ENCODE results near the gene CMSS1.

Gene CMSS1

DNA sequence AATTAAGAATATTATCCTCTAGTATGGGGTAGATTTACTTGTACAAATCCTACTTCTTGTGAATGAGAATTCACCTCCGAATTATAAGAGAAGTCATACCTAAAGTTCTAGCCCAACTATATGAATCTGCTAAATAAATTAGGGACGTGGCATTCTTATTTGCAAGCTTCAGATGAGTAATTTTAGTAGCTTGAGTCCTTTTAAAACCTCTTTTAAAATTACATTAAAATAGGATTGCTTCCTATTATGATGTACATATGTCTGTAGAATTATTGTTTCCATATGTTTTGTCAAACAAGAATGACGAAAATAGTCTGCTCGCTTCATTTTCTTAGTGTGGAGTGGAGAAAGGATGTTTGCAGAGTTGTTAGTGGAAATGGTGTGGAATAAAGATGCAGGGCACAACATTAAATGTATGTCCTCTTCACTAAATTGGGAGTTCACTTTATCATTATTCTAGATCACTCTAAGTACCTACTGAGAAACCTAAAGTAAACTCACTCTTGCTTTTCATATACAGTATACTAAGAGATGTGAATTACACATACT is 59.4 kb downstream of the CMSS1 start:
- ChIA-PET CTCF (interaction anchor here (1.4 kb wide), 1 partner anchor 36 kb away, joined by 3 read pairs; no protein-coding TSS in a partner anchor), POLR2A (no interaction called here)
- Histone ChIP-seq H3K27ac (ENCODE audit: insufficient read depth in 1 of 2, low read depth in 1 of 2, low read length in 2 of 2, poor library complexity in 1 of 2, severe bottlenecking in 2 of 2) (no peak overlapping the region), H3K36me3 (ENCODE audit: control insufficient read depth in 4 of 4, insufficient read depth in 4 of 4, low read length in 3 of 4) (no peaks in the 10 kb centered on the region), H3K27me3 (replicated peaks in 2 of 5; ENCODE audit: control insufficient read depth in 4 of 5, insufficient read depth in 5 of 5, low read length in 4 of 5) (no peaks in the 10 kb centered on the region), H3K4me1 (ENCODE audit: control extremely low read depth in 1 of 4, control insufficient read depth in 4 of 4, insufficient read depth in 4 of 4, low read length in 3 of 4) (peaks cover 3 to 31% (median 11%) of the 10 kb centered on the region in 4 experiments), H3K9me3 (ENCODE audit: control extremely low read depth in 1 of 5, control insufficient read depth in 4 of 5, insufficient read depth in 2 of 5, low read depth in 1 of 5, low read length in 4 of 5) (no peaks in the 10 kb centered on the region), H3K4me3 (ENCODE audit: control insufficient read depth in 1 of 7, extremely low read depth in 1 of 7, insufficient read depth in 4 of 7, low read depth in 2 of 7, low read length in 6 of 7) (peak overlapping the region in 2 of 7 experiments; percentile 77 to 92)
- WGBS (ENCODE audit: insufficient coverage), result 100% methylated on average over 2 of the region's 4 CpGs
- DNase-seq, result no peak

DNA sequence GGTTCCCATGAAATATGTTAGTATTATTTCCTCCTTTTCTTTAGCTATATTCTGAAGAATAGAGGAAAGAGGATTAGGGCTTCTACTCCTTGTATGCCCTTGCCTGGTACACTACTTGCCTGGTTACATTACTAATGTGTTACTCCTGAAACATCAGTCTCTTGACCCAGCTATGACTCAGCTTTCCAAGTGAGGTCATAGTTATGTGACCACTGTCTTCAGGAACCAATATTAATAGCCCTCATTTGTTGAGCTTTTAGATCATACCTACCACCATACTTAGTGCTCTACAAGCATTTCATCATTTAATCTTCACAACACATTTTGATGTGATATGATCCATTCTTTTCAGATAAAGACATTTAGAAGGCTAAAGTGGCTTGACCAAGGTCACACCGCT is 60.3 kb downstream of the CMSS1 start:
- Histone ChIP-seq H3K4me1 (ENCODE audit: control extremely low read depth in 1 of 4, control insufficient read depth in 4 of 4, insufficient read depth in 4 of 4, low read length in 3 of 4) (peaks cover 3 to 26% (median 11%) of the 10 kb centered on the region in 4 experiments), H3K27ac (ENCODE audit: insufficient read depth in 1 of 2, low read depth in 1 of 2, low read length in 2 of 2, poor library complexity in 1 of 2, severe bottlenecking in 2 of 2) (no peak overlapping the region), H3K4me3 (ENCODE audit: control insufficient read depth in 1 of 7, extremely low read depth in 1 of 7, insufficient read depth in 4 of 7, low read depth in 2 of 7, low read length in 6 of 7) (no peak overlapping the region), H3K27me3 (replicated peaks in 2 of 5; ENCODE audit: control insufficient read depth in 4 of 5, insufficient read depth in 5 of 5, low read length in 4 of 5) (no peaks in the 10 kb centered on the region), H3K36me3 (ENCODE audit: control insufficient read depth in 4 of 4, insufficient read depth in 4 of 4, low read length in 3 of 4) (no peaks in the 10 kb centered on the region), H3K9me3 (ENCODE audit: control extremely low read depth in 1 of 5, control insufficient read depth in 4 of 5, insufficient read depth in 2 of 5, low read depth in 1 of 5, low read length in 4 of 5) (no peaks in the 10 kb centered on the region)
- ChIA-PET CTCF (interaction anchor here (1.4 to 1.5 kb wide), 2 partner anchors 37 to 376 kb away, joined by 3 to 5 read pairs; no protein-coding TSS in a partner anchor), POLR2A (no interaction called here)
- DNase-seq, result no peak
- WGBS (ENCODE audit: insufficient coverage), result no CpG with 5 or more reads among the region's 1 CpG

DNA sequence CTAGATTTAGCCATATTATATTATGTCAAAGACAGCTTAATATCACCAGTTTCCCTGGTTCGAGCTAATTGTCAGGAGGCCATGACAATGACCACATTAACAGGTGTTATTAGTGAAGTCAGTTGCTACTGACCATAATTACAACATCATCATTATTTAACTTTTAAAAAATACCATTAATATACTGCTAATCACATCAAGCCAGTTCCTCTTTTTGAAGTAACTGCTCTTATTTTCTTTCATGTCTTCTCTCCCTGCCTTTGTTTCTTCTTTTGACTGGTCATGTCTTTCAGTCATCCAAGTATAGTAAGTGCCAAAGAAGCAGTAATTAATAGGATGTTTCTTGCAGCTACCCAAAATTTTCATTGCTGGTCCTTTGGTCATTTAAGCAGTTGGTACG is 61.6 kb downstream of the CMSS1 start:
- POLR2A ChIA-PET, result interaction anchor here (0.7 kb wide), 1 partner anchor 1126 kb away, joined by 3 read pairs; no protein-coding TSS in a partner anchor
- WGBS (ENCODE audit: insufficient coverage), result no CpG with 5 or more reads among the region's 2 CpGs

DNA sequence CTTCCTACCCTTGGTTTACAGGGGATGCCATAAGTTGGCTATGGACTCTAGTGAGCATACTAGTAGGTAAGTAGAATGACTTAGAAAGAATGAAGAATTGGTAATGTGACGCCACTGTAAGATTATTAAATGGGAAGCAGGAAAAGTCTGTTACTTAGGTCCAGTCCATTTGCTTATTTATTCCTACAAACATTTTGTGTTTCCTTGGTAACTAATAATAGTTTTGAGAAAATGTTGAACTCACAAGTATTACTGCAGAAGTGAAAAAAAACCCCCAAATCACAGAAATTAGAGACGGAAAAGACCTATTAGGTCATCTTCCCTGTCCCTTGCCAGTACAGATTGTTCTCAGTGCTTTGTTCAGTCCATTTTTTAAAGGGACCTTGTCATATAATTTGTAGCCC is 63.5 kb downstream of the CMSS1 start:
- H3K27ac ChIP-seq (ENCODE audit: insufficient read depth in 1 of 2, low read depth in 1 of 2, low read length in 2 of 2, poor library complexity in 1 of 2, severe bottlenecking in 2 of 2), result no peak overlapping the region
- H3K36me3 ChIP-seq (ENCODE audit: control insufficient read depth in 4 of 4, insufficient read depth in 4 of 4, low read length in 3 of 4), result no peaks in the 10 kb centered on the region
- H3K27me3 ChIP-seq (replicated peaks in 2 of 5; ENCODE audit: control insufficient read depth in 4 of 5, insufficient read depth in 5 of 5, low read length in 4 of 5), result no peaks in the 10 kb centered on the region
- WGBS (ENCODE audit: insufficient coverage), result 100% methylated on average over 1 of the region's 2 CpGs
- H3K4me3 ChIP-seq (ENCODE audit: control insufficient read depth in 1 of 7, extremely low read depth in 1 of 7, insufficient read depth in 4 of 7, low read depth in 2 of 7, low read length in 6 of 7), result no peak overlapping the region
- DNase-seq, result no peak
- peaks cover 0 to 18% (median 8%) of the 10 kb centered on the region in 4 experiments for H3K4me1 ChIP-seq (ENCODE audit: control extremely low read depth in 1 of 4, control insufficient read depth in 4 of 4, insufficient read depth in 4 of 4, low read length in 3 of 4)
- POLR2A ChIA-PET, result no interaction called here
- CTCF ChIA-PET, result no interaction called here
- no peaks in the 10 kb centered on the region for H3K9me3 ChIP-seq (ENCODE audit: control extremely low read depth in 1 of 5, control insufficient read depth in 4 of 5, insufficient read depth in 2 of 5, low read depth in 1 of 5, low read length in 4 of 5)

More for the DNA sequence above, 61.6 kb downstream of the CMSS1 start:
- no peak for DNase-seq
- peaks cover 3 to 20% (median 11%) of the 10 kb centered on the region in 4 experiments for H3K4me1 ChIP-seq (ENCODE audit: control extremely low read depth in 1 of 4, control insufficient read depth in 4 of 4, insufficient read depth in 4 of 4, low read length in 3 of 4)
- no peaks in the 10 kb centered on the region for H3K9me3 ChIP-seq (ENCODE audit: control extremely low read depth in 1 of 5, control insufficient read depth in 4 of 5, insufficient read depth in 2 of 5, low read depth in 1 of 5, low read length in 4 of 5)
- H3K36me3 ChIP-seq (ENCODE audit: control insufficient read depth in 4 of 4, insufficient read depth in 4 of 4, low read length in 3 of 4), result no peaks in the 10 kb centered on the region
- H3K27me3 ChIP-seq (replicated peaks in 2 of 5; ENCODE audit: control insufficient read depth in 4 of 5, insufficient read depth in 5 of 5, low read length in 4 of 5), result no peaks in the 10 kb centered on the region
- CTCF ChIA-PET, result interaction anchor here (0.7 to 1.6 kb wide), 4 partner anchors 9 to 522 kb away, joined by 3 to 5 read pairs (median 4); partner anchors contain the start of genes LNP1 and TOMM70
- no peak overlapping the region for H3K27ac ChIP-seq (ENCODE audit: insufficient read depth in 1 of 2, low read depth in 1 of 2, low read length in 2 of 2, poor library complexity in 1 of 2, severe bottlenecking in 2 of 2)
- H3K4me3 ChIP-seq (ENCODE audit: control insufficient read depth in 1 of 7, extremely low read depth in 1 of 7, insufficient read depth in 4 of 7, low read depth in 2 of 7, low read length in 6 of 7), result no peak overlapping the region

DNA sequence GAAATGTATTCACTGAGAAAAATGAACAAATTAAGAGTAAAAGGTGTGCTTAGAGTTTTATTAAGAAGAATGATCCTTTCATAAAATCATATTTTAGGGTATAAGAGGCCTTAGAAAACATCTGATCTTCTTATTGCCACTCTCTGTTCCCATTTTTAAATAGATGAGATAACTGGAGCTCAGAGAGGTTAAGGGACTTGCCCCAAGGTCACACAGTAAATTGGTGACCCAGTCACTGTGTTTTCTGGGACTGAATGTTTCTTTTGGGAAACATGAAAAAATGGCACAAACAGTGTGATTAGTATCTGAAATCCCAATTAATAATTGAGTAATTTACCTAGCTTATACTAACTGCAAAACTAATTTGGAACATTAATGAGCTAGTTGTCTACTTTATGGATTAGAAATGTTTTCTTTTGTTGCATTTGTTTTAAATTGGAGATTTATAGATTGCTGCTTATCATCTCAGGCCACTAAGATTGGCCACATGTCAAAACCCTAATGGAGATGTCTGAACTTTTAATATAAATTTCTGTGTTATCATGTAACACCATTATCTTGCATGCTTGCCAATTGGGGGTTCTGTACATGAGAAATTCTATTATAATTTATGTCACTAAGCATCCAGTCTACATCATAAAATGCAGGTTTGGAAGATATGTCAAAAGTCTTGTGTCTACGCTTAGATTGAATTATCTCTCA is 64.9 kb downstream of the CMSS1 start:
- H3K9me3 ChIP-seq (ENCODE audit: control extremely low read depth in 1 of 5, control insufficient read depth in 4 of 5, insufficient read depth in 2 of 5, low read depth in 1 of 5, low read length in 4 of 5), result no peaks in the 10 kb centered on the region
- CTCF ChIA-PET, result interaction anchor here (1.3 to 2.3 kb wide), 2 partner anchors 11 to 12 kb away, joined by 3 to 13 read pairs; no protein-coding TSS in a partner anchor
- no CpG with 5 or more reads among the region's 1 CpG for WGBS (ENCODE audit: insufficient coverage)
- peaks cover 0 to 10% (median 5%) of the 10 kb centered on the region in 4 experiments for H3K4me1 ChIP-seq (ENCODE audit: control extremely low read depth in 1 of 4, control insufficient read depth in 4 of 4, insufficient read depth in 4 of 4, low read length in 3 of 4)
- H3K27ac ChIP-seq (ENCODE audit: insufficient read depth in 1 of 2, low read depth in 1 of 2, low read length in 2 of 2, poor library complexity in 1 of 2, severe bottlenecking in 2 of 2), result no peak overlapping the region
- no peaks in the 10 kb centered on the region for H3K36me3 ChIP-seq (ENCODE audit: control insufficient read depth in 4 of 4, insufficient read depth in 4 of 4, low read length in 3 of 4)
- POLR2A ChIA-PET, result no interaction called here
- no peak overlapping the region for H3K4me3 ChIP-seq (ENCODE audit: control insufficient read depth in 1 of 7, extremely low read depth in 1 of 7, insufficient read depth in 4 of 7, low read depth in 2 of 7, low read length in 6 of 7)
- H3K27me3 ChIP-seq (replicated peaks in 2 of 5; ENCODE audit: control insufficient read depth in 4 of 5, insufficient read depth in 5 of 5, low read length in 4 of 5), result no peaks in the 10 kb centered on the region
- no peak for DNase-seq

DNA sequence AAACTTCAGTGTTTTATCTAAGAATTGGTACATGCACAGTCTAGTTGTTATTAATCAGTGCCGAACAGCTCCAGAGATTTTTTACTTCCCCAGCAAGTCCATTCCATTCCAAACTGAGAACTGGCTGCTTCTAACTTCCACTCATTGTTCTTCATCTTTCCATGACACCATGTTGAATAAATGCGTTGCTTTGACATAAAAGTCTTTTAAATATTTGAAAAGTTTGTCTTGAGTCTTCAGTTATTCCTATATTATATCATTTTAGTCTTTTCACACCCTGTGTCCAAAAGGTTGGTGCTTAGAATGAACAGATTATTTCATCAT is 65.4 kb downstream of the CMSS1 start:
- POLR2A ChIA-PET, result no interaction called here
- H3K27me3 ChIP-seq (replicated peaks in 2 of 5; ENCODE audit: control insufficient read depth in 4 of 5, insufficient read depth in 5 of 5, low read length in 4 of 5), result no peaks in the 10 kb centered on the region
- H3K4me3 ChIP-seq (ENCODE audit: control insufficient read depth in 1 of 7, extremely low read depth in 1 of 7, insufficient read depth in 4 of 7, low read depth in 2 of 7, low read length in 6 of 7), result no peak overlapping the region
- H3K27ac ChIP-seq (ENCODE audit: insufficient read depth in 1 of 2, low read depth in 1 of 2, low read length in 2 of 2, poor library complexity in 1 of 2, severe bottlenecking in 2 of 2), result no peak overlapping the region
- H3K4me1 ChIP-seq (ENCODE audit: control extremely low read depth in 1 of 4, control insufficient read depth in 4 of 4, insufficient read depth in 4 of 4, low read length in 3 of 4), result peaks cover 0 to 10% (median 5%) of the 10 kb centered on the region in 4 experiments
- H3K36me3 ChIP-seq (ENCODE audit: control insufficient read depth in 4 of 4, insufficient read depth in 4 of 4, low read length in 3 of 4), result no peaks in the 10 kb centered on the region
- WGBS (ENCODE audit: insufficient coverage), result no CpG with 5 or more reads among the region's 2 CpGs
- H3K9me3 ChIP-seq (ENCODE audit: control extremely low read depth in 1 of 5, control insufficient read depth in 4 of 5, insufficient read depth in 2 of 5, low read depth in 1 of 5, low read length in 4 of 5), result no peaks in the 10 kb centered on the region
- DNase-seq, result no peak
- CTCF ChIA-PET, result interaction anchor here (0.9 to 2.3 kb wide), 3 partner anchors 11 to 68 kb away, joined by 3 to 13 read pairs (median 3); no protein-coding TSS in a partner anchor

DNA sequence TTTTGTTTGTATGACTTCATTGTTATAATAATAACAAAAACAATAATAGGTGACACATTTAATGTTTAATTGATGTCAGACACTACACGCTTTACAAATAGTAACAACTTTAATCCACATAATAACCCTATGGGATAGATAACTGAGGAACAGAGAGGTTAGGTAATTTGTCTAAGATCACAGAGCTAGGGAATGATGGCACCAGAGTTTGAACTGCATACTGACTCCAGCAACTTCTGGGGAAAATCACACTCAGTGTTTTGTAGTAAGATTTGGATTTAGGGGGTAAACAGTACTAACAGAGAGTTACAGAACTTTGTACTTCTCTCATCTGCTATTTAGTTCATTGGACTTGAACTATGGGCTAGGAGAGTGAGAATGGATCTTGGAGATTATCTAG is 66.0 kb downstream of the CMSS1 start:
- DNase-seq, result no peak
- ChIA-PET CTCF (interaction anchor here (0.9 to 2.3 kb wide), 3 partner anchors 10 to 67 kb away, joined by 3 to 13 read pairs (median 3); no protein-coding TSS in a partner anchor), POLR2A (no interaction called here)
- no CpG with 5 or more reads among the region's 1 CpG for WGBS (ENCODE audit: insufficient coverage)
- H3K27me3 ChIP-seq (replicated peaks in 2 of 5; ENCODE audit: control insufficient read depth in 4 of 5, insufficient read depth in 5 of 5, low read length in 4 of 5), result no peaks in the 10 kb centered on the region
- no peak overlapping the region for H3K27ac ChIP-seq (ENCODE audit: insufficient read depth in 1 of 2, low read depth in 1 of 2, low read length in 2 of 2, poor library complexity in 1 of 2, severe bottlenecking in 2 of 2)
- H3K4me3 ChIP-seq (ENCODE audit: control insufficient read depth in 1 of 7, extremely low read depth in 1 of 7, insufficient read depth in 4 of 7, low read depth in 2 of 7, low read length in 6 of 7), result no peak overlapping the region
- peaks cover 0 to 10% (median 5%) of the 10 kb centered on the region in 4 experiments for H3K4me1 ChIP-seq (ENCODE audit: control extremely low read depth in 1 of 4, control insufficient read depth in 4 of 4, insufficient read depth in 4 of 4, low read length in 3 of 4)
- no peaks in the 10 kb centered on the region for H3K9me3 ChIP-seq (ENCODE audit: control extremely low read depth in 1 of 5, control insufficient read depth in 4 of 5, insufficient read depth in 2 of 5, low read depth in 1 of 5, low read length in 4 of 5)
- H3K36me3 ChIP-seq (ENCODE audit: control insufficient read depth in 4 of 4, insufficient read depth in 4 of 4, low read length in 3 of 4), result no peaks in the 10 kb centered on the region
